ENCODE data around the gene SF1.
"Not testable (repeated sequence)": the region's sequence is repeated elsewhere in the genome, so short reads cannot be mapped to it uniquely, and the experiment has no call there.

The SF1 gene
- 333 to 880 (median 390) reads per million in 3 experiments for total RNA-seq

GRCh38 chr11:64778473-64779298 is at the start of gene SF1:
SF1 (minus strand) TSS chr11:64778542; CDS start chr11:64778392, 150 bp downstream.
- peak; percentile 100 for DNase-seq

GRCh38 chr11:64827451-64827839 is 49.1 kb upstream of the SF1 start:
- DNase-seq: no peak

- DNase-seq: no peak
Measured at GRCh38 chr11:64826578-64827450, 48.5 kb upstream of the SF1 start.

GRCh38 chr11:64826062-64826461 is 47.7 kb upstream of the SF1 start:
- DNase-seq: no peak

- DNase-seq: no peak
Measured at GRCh38 chr11:64823568-64824119, 45.3 kb upstream of the SF1 start.

- no peak for DNase-seq
Measured at GRCh38 chr11:64817476-64817875, 39.1 kb upstream of the SF1 start.

GRCh38 chr11:64815433-64815832 is 37.1 kb upstream of the SF1 start:
- DNase-seq: not testable (repeated sequence)

GRCh38 chr11:64814712-64815187 is 36.4 kb upstream of the SF1 start:
- no peak for DNase-seq

GRCh38 chr11:64813826-64814225 is 35.5 kb upstream of the SF1 start:
- no peak for DNase-seq

- no peak for DNase-seq
Measured at GRCh38 chr11:64810891-64811272, 32.5 kb upstream of the SF1 start.

GRCh38 chr11:64810271-64810890 is 32.0 kb upstream of the SF1 start, which contains the start of gene MEN1:
MEN1 (minus strand) TSS chr11:64810551; CDS start chr11:64810109, 442 bp downstream.
- peak; percentile 75 for DNase-seq

- DNase-seq: peak; percentile 6
Measured at GRCh38 chr11:64809781-64810241, 31.5 kb upstream of the SF1 start.

GRCh38 chr11:64805481-64805880 is 27.1 kb upstream of the SF1 start:
- no peak for DNase-seq

- DNase-seq: no peak
Measured at GRCh38 chr11:64804346-64805210, 26.2 kb upstream of the SF1 start.

GRCh38 chr11:64803846-64804345 is 25.6 kb upstream of the SF1 start:
- DNase-seq: no peak

GRCh38 chr11:64803158-64803845 is 25.0 kb upstream of the SF1 start, which contains the start of gene MAP4K2:
MAP4K2 (minus strand) TSS chr11:64803214; CDS start chr11:64803149, 65 bp downstream.
- peak; percentile 89 for DNase-seq

- DNase-seq: peak; percentile 37
Measured at GRCh38 chr11:64802370-64803157, 24.2 kb upstream of the SF1 start.

- no peak for DNase-seq
Measured at GRCh38 chr11:64801561-64802369, 23.4 kb upstream of the SF1 start.

GRCh38 chr11:64801158-64801464 is 22.8 kb upstream of the SF1 start:
- DNase-seq: no peak
